NOMO-1 (cell line): ENCODE measurements around the gene ARHGAP26.
A peak's percentile ranks its signal among the peaks of the same experiment; 100 is the strongest.

ENCODE experiments used
- DNase-seq, 2 experiments: peaks; one replicate each; lab custom pipeline; 2025; ENCODE audit not compliant: unreplicated experiment in 2 of 2; lab: John Stamatoyannopoulos, UW

The ARHGAP26 gene

GRCh38 chr5:143120460-143121134 lies 350.4 kb downstream of the ARHGAP26 start:
- no peak for DNase-seq

- DNase-seq: no peak
These were observed 350.9 kb downstream of the ARHGAP26 start for GRCh38 chr5:143121135-143121475.

GRCh38 chr5:143124593-143124992 lies 354.4 kb downstream of the ARHGAP26 start:
- DNase-seq: no peak

GRCh38 chr5:143126174-143127019 lies 356.2 kb downstream of the ARHGAP26 start:
- DNase-seq: no peak

GRCh38 chr5:143128412-143129071 lies 358.4 kb downstream of the ARHGAP26 start:
- no peak for DNase-seq

GRCh38 chr5:143129203-143129602 lies 359.0 kb downstream of the ARHGAP26 start:
- DNase-seq: no peak

- DNase-seq: no peak
These were observed 359.9 kb downstream of the ARHGAP26 start for GRCh38 chr5:143129910-143130612.

- no peak for DNase-seq
These were observed 360.6 kb downstream of the ARHGAP26 start for GRCh38 chr5:143130613-143131305.

- DNase-seq: no peak
These were observed 361.8 kb downstream of the ARHGAP26 start for GRCh38 chr5:143131972-143132371.

- no peak for DNase-seq
These were observed 362.6 kb downstream of the ARHGAP26 start for GRCh38 chr5:143132739-143133138.

- DNase-seq: no peak
These were observed 363.5 kb downstream of the ARHGAP26 start for GRCh38 chr5:143133721-143134120.

- DNase-seq: no peak
These were observed 364.1 kb downstream of the ARHGAP26 start for GRCh38 chr5:143134269-143134668.

GRCh38 chr5:143134900-143135299 lies 364.7 kb downstream of the ARHGAP26 start:
- no peak for DNase-seq

- DNase-seq: no peak
These were observed 365.8 kb downstream of the ARHGAP26 start for GRCh38 chr5:143135832-143136551.

- DNase-seq: no peak
These were observed 368.7 kb downstream of the ARHGAP26 start for GRCh38 chr5:143138839-143139238.

GRCh38 chr5:143139585-143139984 lies 369.4 kb downstream of the ARHGAP26 start:
- no peak for DNase-seq

GRCh38 chr5:143140492-143141203 lies 370.5 kb downstream of the ARHGAP26 start:
- DNase-seq: no peak

GRCh38 chr5:143141652-143142051 lies 371.5 kb downstream of the ARHGAP26 start:
- peak; percentile 24 to 46 for DNase-seq
